PC-9 (cell line): Measurements from ENCODE around the gene CDK8.

ENCODE experiments used
- EZH2 ChIP-seq: fragments of 200-600 bp; sonication (generic); IDR thresholded peaks from 2 replicates; pipeline ENCODE4 v1.8.0; 2017; ENCODE audit warnings: antibody characterized with exemption, low read depth
- TF ChIP-seq, protein P1 (sequence below): fragments of 200-600 bp; sonication (generic); conservative IDR thresholded peaks from 2 replicates; pipeline ENCODE4 v1.6.1; 2017; ENCODE audit warnings: mixed run types, antibody characterized with exemption, mild to moderate bottlenecking, moderate library complexity

DNA sequence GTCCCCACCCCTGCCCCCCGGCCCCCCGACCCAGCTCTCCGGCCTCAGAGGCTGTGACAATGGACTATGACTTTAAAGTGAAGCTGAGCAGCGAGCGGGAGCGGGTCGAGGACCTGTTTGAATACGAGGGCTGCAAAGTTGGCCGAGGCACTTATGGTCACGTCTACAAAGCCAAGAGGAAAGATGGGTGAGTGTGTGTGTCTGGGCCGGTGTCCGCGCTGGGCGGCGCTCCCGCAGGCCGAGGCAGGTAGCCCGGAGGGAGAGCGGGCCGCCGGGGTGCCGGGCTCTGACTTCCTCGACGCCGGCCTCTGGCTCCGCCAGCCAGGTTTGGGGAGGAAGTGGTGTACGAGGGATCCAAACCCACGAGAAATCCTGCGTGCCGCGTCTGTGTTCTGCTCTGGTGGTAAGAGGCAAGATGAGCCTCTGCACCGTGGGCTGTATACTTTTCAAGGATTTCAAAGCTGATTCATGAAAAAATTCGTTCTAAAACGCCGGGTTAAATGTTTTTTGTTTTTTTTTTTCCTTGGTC is 718 bp downstream of the CDK8 start:
- TF ChIP-seq, protein P1, sequence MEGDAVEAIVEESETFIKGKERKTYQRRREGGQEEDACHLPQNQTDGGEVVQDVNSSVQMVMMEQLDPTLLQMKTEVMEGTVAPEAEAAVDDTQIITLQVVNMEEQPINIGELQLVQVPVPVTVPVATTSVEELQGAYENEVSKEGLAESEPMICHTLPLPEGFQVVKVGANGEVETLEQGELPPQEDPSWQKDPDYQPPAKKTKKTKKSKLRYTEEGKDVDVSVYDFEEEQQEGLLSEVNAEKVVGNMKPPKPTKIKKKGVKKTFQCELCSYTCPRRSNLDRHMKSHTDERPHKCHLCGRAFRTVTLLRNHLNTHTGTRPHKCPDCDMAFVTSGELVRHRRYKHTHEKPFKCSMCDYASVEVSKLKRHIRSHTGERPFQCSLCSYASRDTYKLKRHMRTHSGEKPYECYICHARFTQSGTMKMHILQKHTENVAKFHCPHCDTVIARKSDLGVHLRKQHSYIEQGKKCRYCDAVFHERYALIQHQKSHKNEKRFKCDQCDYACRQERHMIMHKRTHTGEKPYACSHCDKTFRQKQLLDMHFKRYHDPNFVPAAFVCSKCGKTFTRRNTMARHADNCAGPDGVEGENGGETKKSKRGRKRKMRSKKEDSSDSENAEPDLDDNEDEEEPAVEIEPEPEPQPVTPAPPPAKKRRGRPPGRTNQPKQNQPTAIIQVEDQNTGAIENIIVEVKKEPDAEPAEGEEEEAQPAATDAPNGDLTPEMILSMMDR: no peak
- no peak for TF ChIP-seq EZH2
